Stimulated activated CD8-positive, alpha-beta memory T cell treated with anti-CD3 and anti-CD28 coated beads, Interleukin-4, amount 100 ng/mL, for 4 hours (primary cell): Measurements from ENCODE around the gene FRRS1L.

Source experiments
- DNase-seq, 2 donors: peaks; one replicate each; pipeline ENCODE4 v3.0.0-alpha.2; 2020; ENCODE audit warnings: low read depth in 2 of 2, low spot score in 1 of 2

Gene FRRS1L

DNA sequence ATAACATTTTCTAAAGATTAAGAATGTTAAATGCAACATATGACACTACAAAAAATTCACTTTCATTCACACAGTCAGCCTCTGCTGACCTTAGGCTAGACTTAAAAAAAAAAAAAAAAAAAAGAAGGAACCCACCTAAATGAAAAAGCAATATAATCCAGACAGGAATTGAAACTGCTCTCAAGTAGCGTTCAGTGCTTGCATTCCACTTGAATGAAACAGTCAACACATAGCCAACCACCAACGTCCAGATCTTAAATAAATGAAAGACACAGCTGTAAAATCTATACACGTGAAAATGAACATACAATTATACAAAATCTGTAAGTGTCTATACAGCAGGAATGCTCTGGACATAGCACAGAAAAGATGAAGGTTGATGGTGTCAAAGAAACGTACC is 58.7 kb downstream of the FRRS1L start:
- DNase-seq, result no peak

DNA sequence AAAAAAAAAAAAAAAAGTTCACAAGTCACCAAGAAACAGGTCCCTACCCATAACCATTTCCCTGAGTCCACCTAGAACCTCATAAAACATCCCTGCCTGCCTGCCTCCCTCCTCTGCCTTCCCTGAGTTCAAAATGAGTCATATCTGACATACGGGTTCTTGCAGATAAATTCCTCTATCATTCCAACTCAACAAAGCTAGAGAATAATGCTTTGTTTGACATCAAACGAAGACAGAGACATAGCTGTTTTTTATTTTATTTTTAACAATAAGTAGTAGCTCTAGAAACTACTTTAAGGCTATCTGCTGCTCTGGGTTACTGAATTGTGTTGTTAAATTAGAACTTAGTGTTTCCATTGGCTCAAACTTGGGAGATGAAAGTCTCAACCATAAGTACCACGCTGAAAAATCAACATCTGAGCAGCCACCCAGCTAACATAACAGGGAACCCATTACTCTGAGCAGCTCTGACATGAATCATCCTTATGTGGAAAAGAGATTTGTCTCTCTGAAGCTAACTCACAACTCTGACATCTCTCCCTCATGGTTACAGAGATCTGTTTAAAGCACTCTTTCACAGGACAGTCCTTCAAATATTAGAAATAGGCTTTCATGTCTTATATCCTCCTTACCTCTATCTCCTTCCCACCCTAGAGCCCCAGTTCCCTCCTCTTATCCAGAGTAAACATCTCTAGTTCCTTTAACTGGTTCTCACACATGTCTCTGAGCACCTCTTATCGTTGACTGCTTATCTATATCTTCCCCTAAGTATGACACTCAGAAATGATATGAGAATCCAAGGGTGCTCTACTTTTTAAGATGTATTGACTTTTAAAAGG is 59.4 kb downstream of the FRRS1L start:
- DNase-seq, result no peak

DNA sequence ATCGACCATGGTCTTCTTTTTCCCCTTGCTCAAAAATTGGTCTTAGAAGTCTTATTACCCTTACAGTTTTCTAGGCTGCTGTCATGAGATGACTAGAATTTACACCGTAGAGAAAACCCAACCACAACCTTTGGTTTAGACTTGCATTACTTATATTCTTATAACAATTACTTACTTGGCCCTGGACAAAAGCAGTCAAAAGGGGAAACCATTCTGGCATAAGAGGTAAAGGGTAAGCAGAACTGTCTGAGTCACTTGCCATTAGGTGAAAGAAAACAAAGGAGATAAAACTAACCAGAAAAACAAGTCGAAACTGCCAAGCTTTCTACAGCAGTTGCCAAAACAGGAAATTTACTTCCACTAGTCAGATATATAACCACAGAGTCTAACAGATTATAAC is 65.2 kb downstream of the FRRS1L start:
- no peak for DNase-seq

DNA sequence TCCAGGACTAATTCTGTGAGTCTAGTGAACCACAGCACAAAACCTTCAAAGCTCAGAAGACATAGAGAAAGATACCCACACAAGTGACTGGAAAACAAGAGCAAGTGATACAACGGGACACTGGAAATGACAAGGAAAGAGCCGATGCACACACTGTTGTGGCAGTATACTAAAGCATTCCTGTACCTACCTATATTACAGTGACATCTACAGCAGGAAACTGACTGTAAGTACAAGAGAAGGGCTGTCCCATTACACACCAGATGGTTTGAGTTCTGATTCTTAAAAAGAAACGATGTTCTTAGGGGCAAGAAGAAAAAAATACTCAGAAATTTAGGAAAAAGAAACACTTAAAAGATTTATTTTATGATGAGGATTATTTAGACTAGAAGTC is 65.8 kb downstream of the FRRS1L start:
- DNase-seq, result no peak

DNA sequence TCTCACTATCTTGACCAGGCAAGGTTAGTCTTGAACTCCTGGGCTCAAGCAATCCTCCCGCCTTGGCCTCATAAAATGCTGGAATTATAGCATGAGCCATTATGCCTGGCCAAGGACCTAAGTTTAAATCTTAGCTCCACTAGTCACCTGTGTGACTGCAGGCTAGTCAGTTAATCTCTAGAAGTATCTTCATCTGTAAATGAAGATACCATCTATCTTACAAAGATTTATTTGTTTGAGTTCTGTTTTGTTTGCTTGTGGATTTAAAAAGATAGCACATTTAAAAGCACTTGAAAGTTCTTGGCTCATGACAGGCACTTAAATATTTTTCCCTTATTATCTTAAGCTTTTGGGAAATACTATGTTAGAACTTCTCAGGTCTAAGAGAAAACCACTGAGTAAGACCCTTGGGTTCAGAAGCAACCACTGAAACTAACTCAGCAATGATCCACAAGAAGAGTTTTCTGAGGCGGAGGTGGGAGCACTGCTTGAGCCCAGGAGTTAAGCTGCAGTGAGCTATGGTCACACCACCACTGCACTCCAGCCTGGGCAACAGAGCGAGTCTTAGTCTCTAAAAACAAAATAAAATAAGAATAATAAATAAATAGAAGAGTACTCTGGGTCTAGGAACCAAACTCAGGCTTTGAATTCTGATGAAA is 66.4 kb downstream of the FRRS1L start:
- DNase-seq, result no peak

DNA sequence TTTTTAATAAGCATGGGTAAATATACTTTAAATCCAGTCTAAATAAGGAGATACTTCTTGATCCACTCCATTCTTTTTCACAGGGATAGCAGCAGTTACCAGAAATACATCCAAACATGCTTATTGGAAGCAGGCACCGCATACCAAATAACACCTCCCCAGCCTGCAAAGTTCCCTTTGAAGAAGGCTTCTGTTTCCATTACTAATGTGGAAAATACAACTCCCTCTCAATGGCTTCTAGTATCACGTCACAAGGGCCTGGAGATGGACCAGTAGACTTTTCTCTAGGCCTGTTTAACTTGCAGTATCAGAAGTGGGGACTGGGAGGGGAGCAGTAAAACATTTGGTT is 68.1 kb downstream of the FRRS1L start:
- no peak for DNase-seq

DNA sequence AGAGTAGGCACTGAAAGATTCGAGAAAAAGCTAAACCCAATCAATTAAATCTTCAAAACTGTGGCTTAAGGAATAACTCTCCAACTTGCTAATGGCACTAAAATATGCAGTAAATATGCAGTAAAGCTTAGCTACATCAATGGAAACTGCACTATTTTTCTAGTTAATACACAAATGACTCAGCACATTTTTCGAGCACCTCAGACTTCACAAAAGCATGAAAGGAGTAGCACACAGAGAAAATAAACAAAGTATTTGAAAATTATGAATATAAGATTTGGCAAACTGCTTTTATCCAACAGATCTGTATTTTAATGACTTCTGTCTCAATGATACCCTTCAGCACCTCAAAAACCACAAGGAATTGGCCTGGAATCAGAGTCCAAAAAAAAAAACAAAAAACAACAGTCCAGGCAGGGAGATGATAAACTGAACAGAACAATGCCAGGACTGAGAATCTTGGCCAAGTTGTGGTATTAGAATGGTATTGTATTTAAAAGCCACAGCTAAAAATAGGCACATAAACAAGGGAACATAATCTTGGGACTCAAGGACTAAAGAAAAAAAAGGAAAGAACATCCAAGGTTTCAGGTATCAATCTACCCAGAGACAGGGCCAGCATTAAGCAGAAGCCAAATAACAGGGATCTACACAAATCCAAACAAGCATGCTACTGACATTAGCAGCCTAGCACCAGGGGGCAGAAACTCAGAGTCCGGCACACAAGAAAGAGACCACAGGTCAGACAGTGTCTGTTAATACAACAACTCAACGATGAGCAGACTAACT is 68.7 kb downstream of the FRRS1L start:
- no peak for DNase-seq

DNA sequence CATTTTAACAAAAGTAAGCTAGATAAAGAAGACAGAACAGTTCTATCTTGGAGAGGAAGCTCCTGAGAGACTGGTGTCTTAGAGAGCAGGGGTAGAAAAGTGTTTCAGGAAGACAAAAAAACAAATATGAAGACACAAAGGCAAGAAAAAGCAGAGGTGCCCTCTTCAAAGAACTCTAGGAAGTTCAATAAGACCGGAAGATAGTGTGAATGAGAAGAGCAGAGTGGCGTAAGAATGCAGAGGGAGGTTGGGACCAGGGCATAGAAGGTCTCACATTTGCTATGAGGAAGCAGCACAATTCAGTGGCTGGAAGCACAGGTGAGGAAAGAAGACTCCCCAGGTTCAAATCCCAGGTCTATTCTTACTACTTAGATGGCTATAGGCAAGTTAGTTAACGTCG is 69.9 kb downstream of the FRRS1L start:
- DNase-seq, result no peak

DNA sequence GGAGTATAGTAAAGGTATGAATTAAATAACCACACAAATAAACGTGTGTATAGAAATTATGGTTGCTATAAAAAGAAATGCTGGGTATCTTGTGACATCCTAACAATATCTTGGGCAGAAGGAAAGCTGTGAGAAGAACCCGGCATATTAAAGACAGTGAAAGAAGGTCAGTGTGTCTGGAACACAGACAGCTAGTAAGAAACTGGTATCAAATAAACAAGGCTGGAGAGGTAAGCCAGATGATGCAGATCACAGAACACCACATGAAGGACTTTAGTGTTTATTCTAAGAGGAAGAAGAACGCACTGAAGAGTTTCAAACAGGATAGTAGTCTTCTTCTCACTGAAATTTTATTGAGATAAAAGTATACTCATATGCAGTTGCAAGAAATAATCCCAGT is 71.7 kb downstream of the FRRS1L start:
- no peak for DNase-seq

DNA sequence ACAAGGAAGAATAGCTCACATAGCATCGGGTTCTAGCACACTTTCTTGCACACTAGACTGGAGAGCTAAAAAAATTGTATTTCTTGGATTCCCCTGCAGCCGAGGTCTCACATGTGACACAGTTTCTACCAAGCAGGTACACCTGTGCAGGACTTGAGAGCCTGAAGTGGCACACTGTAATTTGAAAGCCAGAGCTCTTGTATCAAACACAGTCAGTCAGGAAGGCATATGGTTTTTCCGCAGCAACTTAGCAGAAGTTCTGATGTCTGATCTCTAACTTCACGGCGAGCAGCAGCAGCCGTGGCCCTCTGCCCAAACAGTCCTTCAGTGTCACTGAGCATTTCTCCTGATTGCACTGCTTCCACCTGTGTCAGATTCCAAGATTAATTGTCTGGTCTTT is 72.8 kb downstream of the FRRS1L start:
- no peak for DNase-seq

DNA sequence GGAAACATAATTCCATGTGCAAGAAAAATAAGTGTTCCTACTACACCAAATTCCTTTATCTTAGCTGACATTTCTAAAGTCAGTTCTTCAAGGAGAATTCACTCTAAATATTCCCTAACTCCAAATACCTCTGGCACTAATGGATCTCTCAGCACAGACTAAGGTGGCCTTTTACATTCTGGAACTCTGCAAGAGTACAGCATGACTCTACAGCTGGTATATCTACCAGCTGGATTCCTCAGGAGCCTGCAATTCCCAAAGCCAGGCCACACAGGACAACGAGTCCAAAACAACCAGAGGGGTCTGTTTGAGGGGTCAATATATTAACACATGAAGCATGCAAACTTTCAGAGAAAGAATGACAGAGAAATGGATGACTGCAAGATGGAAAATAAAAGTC is 74.5 kb downstream of the FRRS1L start:
- DNase-seq, result no peak

DNA sequence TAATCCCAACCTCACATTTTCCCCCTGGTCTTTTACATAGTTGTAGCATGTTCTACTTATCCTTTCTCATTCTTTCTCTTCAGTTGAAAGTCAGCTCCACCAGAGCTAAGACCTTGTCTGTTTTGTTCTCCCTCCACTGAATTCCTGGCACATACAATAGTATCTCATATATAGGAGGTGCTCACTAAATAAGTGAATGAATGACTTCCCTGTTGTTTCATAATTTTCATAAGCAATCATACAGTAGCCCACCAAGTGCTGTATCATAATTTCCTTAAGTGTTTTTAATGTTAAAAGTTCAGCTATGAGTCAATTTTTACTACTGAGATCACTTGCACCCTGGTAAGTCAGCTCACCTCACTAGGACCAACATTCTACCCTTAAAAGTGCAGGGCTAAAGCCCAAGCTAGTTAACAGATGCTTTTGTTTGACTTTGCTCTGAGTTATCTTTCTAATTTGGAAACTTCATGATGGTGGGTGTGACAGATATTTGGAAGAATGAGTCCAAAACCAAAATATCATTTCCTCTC is 74.9 kb downstream of the FRRS1L start:
- no peak for DNase-seq

DNA sequence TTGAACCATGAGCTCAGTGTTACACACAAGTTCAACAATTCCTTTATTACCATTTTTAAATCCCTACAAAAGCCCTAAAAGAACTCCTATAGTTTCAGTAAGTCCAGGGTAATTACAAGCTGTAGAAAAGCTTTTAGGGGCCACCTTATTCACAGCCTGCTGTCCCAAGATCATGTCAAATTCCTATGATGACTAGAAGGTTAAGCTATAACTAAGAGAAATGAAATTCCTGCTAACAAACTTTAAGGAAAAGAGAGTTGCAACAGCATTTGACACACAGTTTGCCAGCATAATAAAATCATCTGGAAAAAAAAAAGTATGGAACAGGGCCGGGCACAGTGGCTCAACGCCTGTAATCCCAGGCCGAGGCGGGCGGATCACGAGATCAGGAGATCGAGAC is 78.8 kb downstream of the FRRS1L start:
- no peak for DNase-seq

DNA sequence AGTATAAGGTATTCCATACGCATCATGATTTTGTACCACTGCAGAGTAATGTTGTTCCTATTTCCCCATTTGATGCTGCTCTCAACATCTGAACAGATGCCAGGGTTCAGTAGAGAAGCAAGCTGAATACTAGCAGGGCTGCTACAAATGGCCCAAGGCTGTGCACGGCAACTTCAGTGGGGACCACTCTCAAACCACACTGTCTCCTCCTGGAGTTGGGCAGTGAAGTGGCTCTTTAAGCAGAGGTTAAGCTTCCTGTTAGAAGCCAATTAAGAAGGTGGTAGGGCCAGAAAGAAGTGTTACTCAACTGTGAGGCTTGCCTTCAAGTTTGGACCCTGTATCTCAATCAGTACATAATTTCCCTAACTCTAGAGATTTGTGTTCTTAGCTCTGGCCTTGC is 79.3 kb downstream of the FRRS1L start:
- no peak for DNase-seq

DNA sequence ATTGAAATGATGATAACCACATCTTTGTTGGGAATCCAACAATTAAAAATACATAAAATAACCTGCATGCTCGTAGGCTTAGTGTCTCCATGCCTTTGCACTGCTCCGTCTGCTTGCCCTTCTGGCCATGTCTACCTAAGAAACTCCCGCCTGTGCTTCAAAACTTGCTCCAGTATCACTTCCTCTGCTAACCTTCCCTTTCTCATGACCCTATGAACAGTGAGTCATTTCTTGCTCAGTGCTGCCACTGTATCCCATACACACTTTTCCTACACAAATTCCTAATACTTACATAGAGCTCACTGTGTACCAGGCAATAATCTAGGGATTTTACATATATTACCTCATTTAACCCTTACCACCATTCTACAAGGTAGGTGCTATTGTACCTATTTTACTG is 80.8 kb downstream of the FRRS1L start:
- no peak for DNase-seq

DNA sequence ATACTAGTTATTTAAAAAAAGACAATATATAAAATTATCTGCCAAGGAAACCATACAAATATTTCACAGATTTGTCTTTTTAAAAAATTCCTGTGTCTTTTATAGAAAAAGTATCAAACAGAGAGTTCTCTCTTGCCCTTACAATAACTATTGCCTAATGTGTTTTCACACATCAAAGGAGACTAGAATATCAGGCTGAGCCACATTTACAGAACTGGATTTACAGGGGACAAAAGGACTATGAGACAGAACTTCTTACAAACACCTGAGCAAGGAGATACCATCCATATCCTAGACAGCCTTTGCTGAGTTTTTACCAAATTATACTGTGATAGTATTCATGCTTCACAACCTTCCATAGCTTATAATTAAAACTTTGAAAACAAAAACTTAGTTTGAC is 81.5 kb downstream of the FRRS1L start:
- DNase-seq, result no peak

DNA sequence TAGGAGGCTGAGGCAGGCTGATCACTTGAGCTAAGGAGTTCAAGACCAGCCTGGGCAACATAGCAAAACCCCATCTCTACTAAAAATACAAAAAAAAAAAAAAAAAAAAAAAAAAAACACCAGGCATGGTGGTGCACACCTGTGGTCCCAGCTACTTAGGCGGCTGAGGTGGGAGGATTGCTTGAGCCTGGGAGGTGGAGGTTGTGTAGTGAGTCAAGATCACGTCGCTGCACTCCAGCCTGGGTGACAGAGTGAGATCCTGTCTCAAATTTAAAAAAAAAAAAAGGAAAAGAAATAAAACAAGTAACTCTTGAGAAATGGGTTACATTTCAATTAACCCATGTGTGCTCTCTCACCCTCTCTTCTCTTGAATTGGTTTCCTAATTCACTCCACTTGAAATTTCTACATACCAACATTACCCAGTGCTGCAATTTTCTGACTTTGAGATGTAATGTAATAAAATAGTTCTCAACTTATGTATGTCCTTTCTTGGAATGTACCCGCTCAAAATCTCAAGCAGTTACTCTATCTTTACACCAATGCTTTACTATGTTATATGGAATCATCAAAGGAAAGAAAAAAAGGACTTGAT is 83.1 kb downstream of the FRRS1L start:
- no peak for DNase-seq

DNA sequence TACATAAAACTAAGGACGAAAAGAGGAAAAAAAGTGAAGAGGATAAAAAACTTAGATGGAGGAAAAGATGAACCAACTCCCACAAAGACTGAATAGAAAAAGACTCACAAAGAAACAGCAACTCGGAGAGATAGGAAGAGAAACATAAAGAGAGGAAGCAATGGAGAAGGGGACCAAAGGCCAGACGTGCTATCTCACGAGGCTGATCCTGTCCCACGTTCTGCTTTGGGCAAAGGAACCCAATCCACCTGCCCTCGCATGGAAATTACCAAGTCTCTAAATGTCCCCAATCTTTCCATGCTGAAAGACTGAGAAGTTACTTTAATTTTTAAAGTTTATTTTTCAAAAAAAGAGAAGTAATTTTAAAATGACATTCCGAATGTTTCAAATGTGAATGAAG is 83.9 kb downstream of the FRRS1L start:
- DNase-seq, result no peak

DNA sequence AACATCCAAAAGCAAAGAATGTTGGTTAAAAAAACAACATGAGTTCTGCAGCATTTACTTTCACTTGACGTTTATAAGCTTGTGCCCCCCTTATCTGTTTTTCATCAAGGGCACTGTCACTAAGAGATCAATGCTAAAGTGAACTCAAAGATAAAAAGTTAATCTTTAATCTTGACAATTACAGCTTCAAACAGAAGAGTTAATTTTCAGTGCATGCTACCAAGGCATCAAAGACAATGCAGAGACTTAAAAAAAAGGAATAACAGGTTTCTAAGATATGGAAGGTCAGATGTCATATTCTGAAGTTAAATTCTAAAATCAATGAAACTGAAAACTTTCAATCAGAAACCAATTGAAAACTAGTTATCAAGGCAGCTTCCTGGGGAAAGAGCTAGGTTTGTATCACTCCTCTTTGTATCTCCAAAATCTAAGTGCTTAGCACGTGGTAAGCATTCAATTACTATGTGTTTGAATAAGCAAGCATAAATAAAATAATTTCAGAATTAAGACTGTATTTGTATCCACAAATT is 84.9 kb downstream of the FRRS1L start:
- DNase-seq, result no peak
